Transverse colon (tissue), 4 donors: Measurements from ENCODE around the gene IGLL1.
A peak's percentile ranks its signal among the peaks of the same experiment; 100 is the strongest.
"Not testable (repeated sequence)": the region's sequence is repeated elsewhere in the genome, so short reads cannot be mapped to it uniquely, and the experiment has no call there.

Experiments used
- CTCF ChIP-seq, 5 experiments: fragments of 200-600 bp in 3 of 5; fragments of 450-650 bp in 2 of 5; sonication (generic) in 3 of 5; IDR thresholded peaks; 1 replicate in 2 of 5; 2 replicates in 3 of 5; pipeline ENCODE4 v1.5.1; 2016 to 2017; ENCODE audit warnings: antibody characterized with exemption in 5 of 5, inconsistent platforms in 3 of 5, mild to moderate bottlenecking in 2 of 5, moderate library complexity in 1 of 5
- EP300 ChIP-seq: sonication (generic); formaldehyde crosslinking; IDR thresholded peaks from one replicate; pipeline ENCODE4 v1.6.1; 2017; ENCODE audit warnings: antibody characterized with exemption, low read depth
- POLR2AphosphoS5 ChIP-seq, 3 donors: sonication (generic); formaldehyde crosslinking; IDR thresholded peaks; one replicate each; pipeline ENCODE4 v1.6.1; 2016; ENCODE audit warnings: antibody characterized with exemption in 3 of 3

GRCh38 chr22:23627401-23628055 is 47.4 kb upstream of the IGLL1 start:
- TF ChIP-seq POLR2AphosphoS5 (IDR thresholded peaks at IDR 0.05); EP300: not testable (repeated sequence)
- peak in 2 of 5 experiments; percentile 26 to 27 for TF ChIP-seq CTCF (IDR thresholded peaks at IDR 0.05)
